ENCODE measurements around the gene WNT9A. TPM values are rescaled to one million over a fixed set of nuclear protein-coding genes. Genes with fewer than 3 reads are reported as not detected.

WNT9A gene
- total RNA-seq, 1 experiment from 2014 or later: not detected

DNA sequence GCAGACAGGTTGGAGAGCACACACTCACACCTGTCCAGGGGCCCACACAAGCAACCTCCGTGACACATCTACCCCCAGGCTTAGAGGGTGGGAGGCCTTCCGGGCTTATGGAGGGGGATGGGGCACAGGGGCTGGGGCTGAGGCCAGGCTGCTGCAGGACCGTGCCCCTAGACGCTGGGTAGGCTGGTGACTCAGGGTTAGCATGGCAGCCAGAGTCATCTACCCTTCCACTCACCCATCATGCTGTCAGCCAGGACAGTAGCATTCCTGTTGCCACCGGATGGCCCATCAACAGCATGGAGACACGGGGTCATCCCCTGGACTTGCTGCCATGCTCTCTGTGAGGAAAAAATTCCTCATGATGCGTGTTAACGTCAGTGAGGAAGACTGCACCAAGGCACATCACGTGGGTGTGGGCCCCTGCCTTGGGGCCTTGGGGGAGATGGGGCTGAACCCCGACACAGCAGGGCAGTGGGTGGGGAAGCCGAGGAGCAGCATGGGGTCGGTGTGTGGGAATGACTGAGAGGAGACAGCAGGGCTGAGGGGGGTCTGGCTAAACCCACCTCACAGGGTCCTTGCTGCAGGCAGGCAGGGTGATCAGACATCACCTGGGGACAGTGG is 52.8 kb downstream of the WNT9A start:
- Histone ChIP-seq H3K36me3 (ENCODE audit: insufficient read depth, low read length, poor library complexity, severe bottlenecking) (no peaks in the 10 kb centered on the region), H3K9me3 (ENCODE audit: low read depth, low read length, poor library complexity, severe bottlenecking) (no peaks in the 10 kb centered on the region), H3K4me3 (ENCODE audit: low read depth, low read length, poor library complexity, severe bottlenecking) (no peak overlapping the region), H3K27ac (ENCODE audit: low read depth, low read length, poor library complexity, severe bottlenecking) (no peak overlapping the region), H3K4me1 (ENCODE audit: insufficient read depth, low read length, poor library complexity, severe bottlenecking) (no peaks in the 10 kb centered on the region), H3K27me3 (replicated peaks; ENCODE audit: insufficient read depth, low read depth, low read length, poor library complexity) (no peaks in the 10 kb centered on the region)
- ChIA-PET CTCF (no interaction called here), POLR2A (ENCODE audit: low non-redundant PET) (no interaction called here)
- intact Hi-C loops (cut with micrococcal nuclease; ENCODE audit: unreplicated experiment): no loop called here
- TF ChIP-seq CTCF (conservative IDR thresholded peaks at IDR 0.05; ENCODE audit: low read depth, low read length) (no peak), EZH2 (IDR thresholded peaks at IDR 0.05; ENCODE audit: borderline replicate concordance, low read depth, low read length, poor library complexity, severe bottlenecking) (no peak)
- no TSS peak for BruUV-seq (replicated peaks)
- no peak for DNase-seq (ENCODE audit: low spot score)

DNA sequence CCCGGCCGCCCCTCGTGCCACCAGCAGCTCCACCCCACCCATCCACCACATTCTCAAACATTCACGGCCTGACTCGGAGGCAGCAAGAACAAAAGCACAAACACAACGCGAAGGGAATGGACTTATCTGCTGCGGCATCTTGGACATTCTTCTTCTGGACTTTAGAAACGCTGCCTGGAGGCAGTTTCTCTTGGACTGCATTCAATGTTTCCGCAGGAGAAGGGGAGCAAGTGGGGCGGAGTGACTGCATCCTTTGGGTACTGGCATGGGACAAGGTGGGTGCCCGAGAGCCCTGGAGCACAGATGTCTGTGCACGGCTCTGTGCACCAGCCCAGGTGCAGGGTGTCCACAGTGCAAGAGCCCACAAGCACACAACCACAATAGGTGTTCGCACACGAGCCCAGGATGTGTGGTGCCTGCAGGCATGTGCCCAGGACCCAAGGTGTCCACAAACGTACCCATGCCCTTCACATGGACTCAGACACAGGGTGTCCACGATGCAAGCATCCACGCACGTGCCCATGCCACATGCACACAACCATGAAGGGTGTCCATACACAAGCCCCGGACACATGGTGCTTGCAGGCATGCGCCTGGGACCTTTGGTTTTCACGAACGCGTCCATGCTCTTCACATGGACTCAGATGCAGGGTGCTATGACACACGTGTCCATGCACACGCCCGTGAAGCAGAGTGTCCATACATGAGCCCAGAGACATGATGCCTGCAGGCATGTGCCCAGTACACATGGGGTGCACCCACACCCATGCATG is 53.6 kb downstream of the WNT9A start:
- CTCF ChIA-PET: no interaction called here
- POLR2A ChIA-PET (ENCODE audit: low non-redundant PET): no interaction called here
- DNase-seq (ENCODE audit: low spot score): no peak

DNA sequence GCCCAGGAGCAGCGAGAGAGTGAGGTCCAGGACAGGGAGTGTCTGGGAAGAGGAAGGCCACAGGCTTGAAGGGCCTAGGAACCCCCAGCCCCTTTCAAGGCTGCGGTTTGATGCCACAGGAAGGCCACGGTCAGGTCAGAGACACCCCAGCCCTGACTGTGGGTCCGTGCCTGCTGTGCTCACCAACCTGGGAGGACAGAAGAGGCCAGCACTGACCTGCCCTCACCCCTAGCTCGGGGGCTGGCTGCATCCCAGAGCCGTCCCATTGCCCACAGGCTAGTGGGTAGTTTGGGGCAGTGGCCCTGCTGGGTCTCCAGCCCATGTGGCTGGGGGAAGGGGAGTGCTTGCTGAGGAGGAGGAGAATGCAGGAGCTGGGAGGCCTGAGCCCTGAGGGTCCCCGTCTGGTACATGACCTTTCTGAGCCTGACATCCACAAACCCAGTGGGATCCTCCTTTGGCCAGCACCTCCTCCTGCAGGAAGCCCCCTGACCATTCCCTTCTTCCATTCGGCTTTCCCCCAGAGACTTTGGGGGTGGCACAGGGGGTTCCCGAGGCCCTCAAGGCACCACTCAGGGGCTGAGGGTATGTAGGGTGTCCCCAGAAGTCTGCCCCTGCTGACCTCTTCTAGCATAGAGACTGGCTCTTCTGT is 54.3 kb downstream of the WNT9A start:
- Histone ChIP-seq H3K4me3 (ENCODE audit: low read depth, low read length, poor library complexity, severe bottlenecking) (no peak overlapping the region), H3K27ac (ENCODE audit: low read depth, low read length, poor library complexity, severe bottlenecking) (no peak overlapping the region), H3K27me3 (replicated peaks; ENCODE audit: insufficient read depth, low read depth, low read length, poor library complexity) (no peaks in the 10 kb centered on the region), H3K36me3 (ENCODE audit: insufficient read depth, low read length, poor library complexity, severe bottlenecking) (no peaks in the 10 kb centered on the region), H3K9me3 (ENCODE audit: low read depth, low read length, poor library complexity, severe bottlenecking) (no peaks in the 10 kb centered on the region), H3K4me1 (ENCODE audit: insufficient read depth, low read length, poor library complexity, severe bottlenecking) (no peaks in the 10 kb centered on the region)
- POLR2A ChIA-PET (ENCODE audit: low non-redundant PET): no interaction called here
- TF ChIP-seq CTCF (conservative IDR thresholded peaks at IDR 0.05; ENCODE audit: low read depth, low read length): no peak
- no peak for TF ChIP-seq EZH2 (IDR thresholded peaks at IDR 0.05; ENCODE audit: borderline replicate concordance, low read depth, low read length, poor library complexity, severe bottlenecking)
- CTCF ChIA-PET: no interaction called here
- intact Hi-C loops (cut with micrococcal nuclease; ENCODE audit: unreplicated experiment): no loop called here
- no TSS peak for BruUV-seq (replicated peaks)
- no peak for DNase-seq (ENCODE audit: low spot score)

More for the DNA sequence above, 53.6 kb downstream of the WNT9A start:
- H3K27me3 ChIP-seq (replicated peaks; ENCODE audit: insufficient read depth, low read depth, low read length, poor library complexity): no peaks in the 10 kb centered on the region
- no peaks in the 10 kb centered on the region for H3K9me3 ChIP-seq (ENCODE audit: low read depth, low read length, poor library complexity, severe bottlenecking)
- TF ChIP-seq CTCF (conservative IDR thresholded peaks at IDR 0.05; ENCODE audit: low read depth, low read length) (no peak), EZH2 (IDR thresholded peaks at IDR 0.05; ENCODE audit: borderline replicate concordance, low read depth, low read length, poor library complexity, severe bottlenecking) (no peak)
- H3K4me1 ChIP-seq (ENCODE audit: insufficient read depth, low read length, poor library complexity, severe bottlenecking): no peaks in the 10 kb centered on the region
- no TSS peak for BruUV-seq (replicated peaks)
- no peaks in the 10 kb centered on the region for H3K36me3 ChIP-seq (ENCODE audit: insufficient read depth, low read length, poor library complexity, severe bottlenecking)
- no peak overlapping the region for H3K27ac ChIP-seq (ENCODE audit: low read depth, low read length, poor library complexity, severe bottlenecking)
- H3K4me3 ChIP-seq (ENCODE audit: low read depth, low read length, poor library complexity, severe bottlenecking): no peak overlapping the region
- intact Hi-C loops (cut with micrococcal nuclease; ENCODE audit: unreplicated experiment): no loop called here

Measured in A673 (cell line).